Aorta (tissue), 5 donors: ENCODE measurements around the gene NFYC. TPM values are rescaled to one million over a fixed set of nuclear protein-coding genes. Genes with fewer than 3 reads are reported as not detected.
"Not testable (repeated sequence)": the region's sequence is repeated elsewhere in the genome, so short reads cannot be mapped to it uniquely, and the experiment has no call there.

Experiments
- ATAC-seq: fragments of 200-7000 bp; cut with Tn5 transposase; one replicate; pipeline ENCODE4 v1.9.1; 2022; ENCODE audit warnings: moderate library complexity; ENCODE audit not compliant: low FRiP score
- DNase-seq, 2 donors: peaks; one replicate each; pipeline ENCODE4 v3.0.0-alpha.2; 2020
- H3K27ac ChIP-seq, 2 donors: one replicate each; pipeline ENCODE4 v1.5.1; 2013; ENCODE audit warnings: low read length in 2 of 2, mild to moderate bottlenecking in 2 of 2, moderate library complexity in 2 of 2, control low read depth in 1 of 2, inconsistent platforms in 1 of 2, low read depth in 1 of 2
- H3K27me3 ChIP-seq, 2 donors: one replicate each; pipeline ENCODE4 v1.6.1; 2013; ENCODE audit warnings: control low read depth in 1 of 2, low read length in 1 of 2, mild to moderate bottlenecking in 1 of 2, moderate library complexity in 1 of 2; ENCODE audit not compliant: insufficient read depth in 2 of 2, control insufficient read depth in 1 of 2
- H3K36me3 ChIP-seq, 2 donors: one replicate each; pipeline ENCODE4 v1.6.1; 2013; ENCODE audit warnings: control low read depth in 1 of 2, low read length in 1 of 2, mild to moderate bottlenecking in 1 of 2; ENCODE audit not compliant: insufficient read depth in 2 of 2, control insufficient read depth in 1 of 2
- H3K4me1 ChIP-seq, 2 donors: one replicate each; pipeline ENCODE4 v1.6.1; 2013; ENCODE audit warnings: low read length in 2 of 2, control low read depth in 1 of 2, mild to moderate bottlenecking in 1 of 2, moderate library complexity in 1 of 2; ENCODE audit not compliant: insufficient read depth in 2 of 2, control insufficient read depth in 1 of 2
- H3K4me3 ChIP-seq, 2 donors: one replicate each; pipeline ENCODE4 v1.5.1; 2013; ENCODE audit warnings: low read length in 2 of 2, control low read depth in 1 of 2, mild to moderate bottlenecking in 1 of 2
- H3K9me3 ChIP-seq: one replicate; pipeline ENCODE4 v1.6.1; 2013; ENCODE audit warnings: mild to moderate bottlenecking, low read length; ENCODE audit not compliant: control insufficient read depth
- WGBS, 2 donors: extraction: QIAGEN DNeasy Blood & Tissue Kit; methylation state at CpG; one replicate each; pipeline ENCODE4 v1.1.7; 2013; 5-methylcytosine and 5-hydroxymethylcytosine counted together
- intact Hi-C, 2 donors: fragments of 100-400 bp; cut with DNase I; formaldehyde crosslinking; loops; one replicate each; pipeline versions ENCODE4 v1.14.2 to v1.15.0; 2022
- polyA plus RNA-seq, 2 donors: library from polyadenylated mRNA; stranded (reverse); fragments of 200-250 nt; gene quantifications; one replicate each; pipeline ENCODE4 v1.2.3, GENCODE V29; 2013
- total RNA-seq, 2 donors: library from RNA; stranded (reverse); fragmentation: NEBNext Ultra II Directional; extraction: Animal tissue kit (Norgen Biotek cat#: 25700); gene quantifications; one replicate each; pipeline ENCODE4 v1.2.1, GENCODE V29; 2021
- donor health status: healthy with polysubstance abuse.
- donor health status: Bipolar disorder and iron deficiency.
- donor health status: DM: no; HTN: no; CAD: no.
- donor health status: DM: no; HTN: no; CAD: no.
- donor health status: DM: yes; HTN: yes; CAD: no.

The NFYC gene
- total and polyA plus RNA-seq, 4 donors, result 21.3 to 56.4 (median 37.6) TPM

GRCh38 chr1:40694353-40694874 is 2.9 kb downstream of the NFYC start:
- intact Hi-C loops, result loop anchor here in 1 of 2 donors (10.0 kb wide), 1 partner anchor 110 kb away; no protein-coding TSS in a partner anchor
- Histone ChIP-seq H3K27ac (no peak overlapping the region), H3K4me1 (peaks cover 0 to 5% of the 10 kb centered on the region in 2 donors), H3K4me3 (no peak overlapping the region), H3K9me3 (no peaks in the 10 kb centered on the region), H3K27me3 (no peaks in the 10 kb centered on the region), H3K36me3 (no peaks in the 10 kb centered on the region)
- ATAC-seq (no peak), DNase-seq (no peak)
- WGBS, 2 donors, result 69 to 71% methylated on average over 2 of the region's 2 CpGs

DNA sequence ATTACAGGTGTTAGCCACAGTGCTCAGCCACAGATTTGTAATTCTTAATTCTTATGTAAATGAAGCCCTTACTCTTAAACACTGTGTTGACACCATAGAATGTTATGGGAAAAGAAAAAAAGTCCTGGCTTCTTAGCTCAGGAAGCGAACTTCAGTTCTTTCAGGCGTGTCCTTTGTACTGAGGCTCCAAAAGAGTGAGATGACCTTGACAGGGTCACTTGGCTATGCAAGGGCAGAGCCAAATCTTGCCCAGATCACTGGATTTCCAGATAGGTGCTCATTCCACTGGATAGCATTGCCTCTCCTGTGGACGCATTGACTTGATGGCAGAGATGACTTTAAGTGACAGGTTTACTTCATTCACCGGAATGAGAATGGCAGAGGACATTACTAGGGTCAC is 4.8 kb downstream of the NFYC start:
- 93 to 94% methylated on average over 4 of the region's 4 CpGs for WGBS, 2 donors
- Histone ChIP-seq H3K9me3 (no peaks in the 10 kb centered on the region), H3K27me3 (no peaks in the 10 kb centered on the region), H3K4me1 (peaks cover 0 to 8% of the 10 kb centered on the region in 2 donors), H3K36me3 (no peaks in the 10 kb centered on the region), H3K27ac (no peak overlapping the region), H3K4me3 (no peak overlapping the region)
- ATAC-seq, result no peak
- DNase-seq, result no peak
- intact Hi-C loops, result loop anchor here in 1 of 2 donors (10.0 kb wide), 1 partner anchor 109 kb away; no protein-coding TSS in a partner anchor

DNA sequence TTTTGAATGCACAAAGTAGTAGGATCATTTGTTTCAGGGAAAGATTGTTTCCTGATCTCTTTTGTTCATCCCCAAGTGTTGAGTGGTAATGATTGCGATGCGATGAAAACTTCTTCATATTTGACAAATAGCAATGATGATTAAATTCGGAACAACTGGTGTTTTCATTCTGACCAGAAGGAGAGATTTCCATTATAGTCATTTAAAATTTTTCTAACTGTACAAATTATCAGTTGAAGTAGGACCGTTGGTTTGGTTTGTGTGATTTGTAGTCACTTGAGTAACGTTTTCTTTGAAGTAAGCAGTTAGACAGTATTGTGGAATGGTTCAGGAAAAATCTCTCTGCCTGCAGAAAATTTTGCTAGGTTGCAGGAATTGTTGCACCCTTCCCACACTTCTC is 5.9 kb downstream of the NFYC start:
- WGBS, 2 donors, result 73 to 81% methylated on average over 5 of the region's 5 CpGs
- Histone ChIP-seq H3K36me3 (no peaks in the 10 kb centered on the region), H3K27me3 (no peaks in the 10 kb centered on the region), H3K4me3 (no peak overlapping the region), H3K27ac (no peak overlapping the region), H3K4me1 (peaks cover 0 to 8% of the 10 kb centered on the region in 2 donors), H3K9me3 (no peaks in the 10 kb centered on the region)
- ATAC-seq (no peak), DNase-seq (no peak)
- intact Hi-C loops, result loop anchor here in 1 of 2 donors (10.0 kb wide), 1 partner anchor 107 kb away; no protein-coding TSS in a partner anchor

DNA sequence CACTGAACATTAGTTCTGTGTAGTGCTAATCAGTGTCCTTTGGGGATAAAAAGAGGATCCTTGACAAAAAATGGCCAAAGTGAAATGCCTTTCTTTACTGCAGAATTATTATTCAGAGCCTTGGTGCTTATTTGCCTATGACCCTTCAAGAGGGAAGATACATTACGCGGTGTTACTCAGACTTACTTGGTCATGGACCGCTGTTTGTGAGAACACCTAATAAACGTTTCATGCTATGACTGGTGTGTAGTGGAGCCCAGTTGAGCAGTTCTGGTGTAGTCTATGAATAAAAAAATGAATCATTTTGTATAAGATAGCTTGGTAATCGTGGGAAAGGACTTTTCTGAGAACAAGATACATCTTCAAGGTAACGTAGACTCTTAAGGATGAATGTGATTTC is 8.3 kb downstream of the NFYC start:
- WGBS, 2 donors, result 87 to 90% methylated on average over 6 of the region's 6 CpGs

DNA sequence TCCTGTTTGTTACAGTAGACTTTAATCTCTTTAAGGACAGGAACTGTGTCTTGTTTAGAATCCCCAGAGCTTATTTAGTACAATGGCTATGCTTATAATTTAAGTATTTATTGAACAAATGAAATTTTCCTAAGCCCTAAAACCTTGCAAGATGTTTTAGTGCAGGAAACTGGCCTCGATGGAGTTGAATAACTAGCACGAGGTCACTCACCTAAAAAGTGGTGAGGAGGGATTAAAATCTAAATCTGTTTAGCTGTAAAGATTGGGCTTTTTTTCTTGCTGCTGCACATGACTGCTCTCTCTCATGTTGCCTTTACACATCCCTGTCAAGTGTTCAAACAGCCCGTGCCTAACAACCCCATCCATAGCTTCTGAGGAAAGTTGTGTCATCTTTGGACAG is 10.2 kb downstream of the NFYC start:
- H3K4me1 ChIP-seq, result peaks cover 0 to 3% of the 10 kb centered on the region in 2 donors
- ATAC-seq, result no peak
- H3K36me3 ChIP-seq, result no peaks in the 10 kb centered on the region
- H3K9me3 ChIP-seq, result no peaks in the 10 kb centered on the region
- DNase-seq, result no peak
- H3K27me3 ChIP-seq, result no peaks in the 10 kb centered on the region
- H3K4me3 ChIP-seq, result no peak overlapping the region
- H3K27ac ChIP-seq, result no peak overlapping the region
- intact Hi-C loops, result loop anchor here in 1 of 2 donors (10.0 kb wide), 1 partner anchor 63 kb away; no protein-coding TSS in a partner anchor
- WGBS, 2 donors, result 53 to 63% methylated on average over 3 of the region's 3 CpGs

More for the DNA sequence above, 8.3 kb downstream of the NFYC start:
- ATAC-seq, result no peak
- Histone ChIP-seq H3K9me3 (no peaks in the 10 kb centered on the region), H3K36me3 (no peaks in the 10 kb centered on the region), H3K4me1 (peaks cover 0 to 3% of the 10 kb centered on the region in 2 donors), H3K27ac (peak overlapping the region in 1 of 2 donors; percentile 82), H3K27me3 (no peaks in the 10 kb centered on the region), H3K4me3 (no peak overlapping the region)
- intact Hi-C loops, result loop anchor here (10.0 kb wide), 2 partner anchors 65 to 105 kb away; no protein-coding TSS in a partner anchor
- no peak for DNase-seq

DNA sequence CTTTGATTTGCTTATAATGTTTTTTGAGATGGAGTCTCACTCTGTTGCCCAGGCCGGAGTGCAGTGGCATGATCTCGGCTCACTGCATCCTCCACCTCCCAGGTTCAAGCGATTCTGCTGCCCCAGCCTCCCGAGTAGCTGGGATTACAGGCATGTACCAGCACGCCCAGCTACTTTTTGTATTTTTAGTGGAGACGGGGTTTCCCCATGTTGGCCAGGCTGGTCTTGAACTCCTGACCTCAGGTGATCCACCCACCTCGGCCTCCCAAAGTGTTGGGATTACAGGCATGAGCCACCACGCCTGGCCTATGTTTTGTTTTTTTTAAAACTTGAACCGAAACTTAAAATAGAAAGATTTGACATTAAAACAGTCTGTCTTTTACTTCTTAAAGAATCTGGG is 11.3 kb downstream of the NFYC start:
- H3K36me3 ChIP-seq, ATAC-seq, H3K4me1 ChIP-seq, H3K9me3 ChIP-seq, DNase-seq, H3K27ac ChIP-seq, H3K4me3 ChIP-seq, H3K27me3 ChIP-seq: not testable (repeated sequence)
- 72 to 75% methylated on average over 9 of the region's 9 CpGs for WGBS, 2 donors
- intact Hi-C loops, result loop anchor here in 1 of 2 donors (10.0 kb wide), 1 partner anchor 62 kb away; no protein-coding TSS in a partner anchor

DNA sequence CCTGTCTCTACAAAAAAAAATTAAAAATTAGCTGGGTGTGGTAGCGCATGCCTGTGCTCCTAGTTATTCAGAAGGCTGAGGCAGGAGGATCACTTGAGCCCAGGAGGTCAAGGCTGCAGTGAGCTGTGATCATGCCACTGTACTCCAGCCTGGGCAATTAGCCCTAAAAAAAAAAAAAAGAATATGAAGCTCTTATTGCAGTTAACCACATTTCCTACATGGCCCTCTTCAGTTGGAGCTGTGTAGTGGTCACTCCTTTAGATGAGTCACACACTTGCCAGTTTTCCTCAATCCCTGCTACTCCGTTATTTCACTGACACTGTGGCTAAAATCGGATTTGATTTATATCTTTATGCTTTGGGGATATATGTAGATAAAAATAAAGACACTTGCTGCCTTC is 11.8 kb downstream of the NFYC start:
- 67 to 71% methylated on average over 3 of the region's 3 CpGs for WGBS, 2 donors
- Histone ChIP-seq H3K9me3 (no peaks in the 10 kb centered on the region), H3K4me3 (no peak overlapping the region), H3K36me3 (no peaks in the 10 kb centered on the region), H3K4me1 (peaks cover 0 to 3% of the 10 kb centered on the region in 2 donors), H3K27me3 (no peaks in the 10 kb centered on the region), H3K27ac (no peak overlapping the region)
- DNase-seq, result no peak
- intact Hi-C loops, result loop anchor here in 1 of 2 donors (10.0 kb wide), 1 partner anchor 61 kb away; no protein-coding TSS in a partner anchor
- no peak for ATAC-seq

- H3K4me1 ChIP-seq, result peaks cover 0 to 4% of the 10 kb centered on the region in 2 donors
- H3K4me3 ChIP-seq, result no peak overlapping the region
- H3K27ac ChIP-seq, result no peak overlapping the region
- no peaks in the 10 kb centered on the region for H3K27me3 ChIP-seq
- ATAC-seq (no peak), DNase-seq (no peak)
- WGBS, 2 donors, result 90 to 96% methylated on average over 3 of the region's 3 CpGs
- H3K9me3 ChIP-seq, result no peaks in the 10 kb centered on the region
- no peaks in the 10 kb centered on the region for H3K36me3 ChIP-seq
- intact Hi-C loops, result loop anchor here in 1 of 2 donors (10.0 kb wide), 1 partner anchor 60 kb away; no protein-coding TSS in a partner anchor
These were observed 13.6 kb downstream of the NFYC start for GRCh38 chr1:40704817-40705733.
